A549 (cell line): ENCODE measurements around the gene ZBP1.

ENCODE experiments used
- CEBPB ChIP-seq, 2 experiments: fragments of >200 bp in 1 of 2; sonication (Bioruptor Twin) in 1 of 2; formaldehyde crosslinking in 1 of 2; IDR thresholded peaks; 2 replicates each; pipeline ENCODE4 v1.6.1; 2012 to 2016
- EP300 ChIP-seq, 2 experiments: fragments of >200 bp; sonication (Bioruptor Twin); formaldehyde crosslinking; IDR thresholded peaks; 2 replicates in 1 of 2; 3 replicates in 1 of 2; pipeline ENCODE4 v1.6.1; 2016 to 2017
- ESRRA ChIP-seq: fragments of 150-350 bp; IDR thresholded peaks from 2 replicates; pipeline ENCODE4 v1.6.1; 2014; ENCODE audit warnings: mild to moderate bottlenecking, low read length, borderline replicate concordance
- GATA3 ChIP-seq: IDR thresholded peaks from 2 replicates; pipeline ENCODE4 v1.6.1; 2012; ENCODE audit warnings: borderline replicate concordance
- JUNB ChIP-seq: fragments of >200 bp; sonication (Bioruptor Twin); formaldehyde crosslinking; IDR thresholded peaks from 2 replicates; pipeline ENCODE4 v1.6.1; 2016
- MAFK ChIP-seq: fragments of 450-650 bp; IDR thresholded peaks from 2 replicates; pipeline ENCODE4 v1.6.1; 2014; ENCODE audit not compliant: partially characterized antibody
- MYC ChIP-seq: IDR thresholded peaks from 2 replicates; pipeline ENCODE4 v1.6.1; 2012; ENCODE audit warnings: mild to moderate bottlenecking, inconsistent platforms, low read length, improper control_type of control experiment, borderline replicate concordance
- POLR2A ChIP-seq: IDR thresholded peaks from 2 replicates; pipeline ENCODE4 v1.6.1; 2012; ENCODE audit warnings: mild to moderate bottlenecking, low read length
- RAD21 ChIP-seq, 2 experiments: fragments of >200 bp in 1 of 2; sonication (Bioruptor Twin) in 1 of 2; formaldehyde crosslinking in 1 of 2; IDR thresholded peaks in 1 of 2; conservative IDR thresholded peaks in 1 of 2; 2 replicates in 1 of 2; 3 replicates in 1 of 2; pipeline ENCODE4 v1.6.1; 2012 to 2018; ENCODE audit warnings: inconsistent platforms in 1 of 2
- SREBF2 ChIP-seq: fragments of 450-650 bp; IDR thresholded peaks from 2 replicates; pipeline ENCODE4 v1.6.1; 2014; ENCODE audit warnings: mild to moderate bottlenecking, moderate library complexity
- TF ChIP-seq, protein P1 (sequence below): fragments of >200 bp; sonication (Bioruptor Twin); formaldehyde crosslinking; IDR thresholded peaks from 3 replicates; pipeline ENCODE4 v1.5.1; 2016
- TF ChIP-seq, protein P2 (sequence below): fragments of 450-650 bp; IDR thresholded peaks from 2 replicates; pipeline ENCODE4 v1.6.1; 2014; ENCODE audit warnings: antibody characterized with exemption
- TF ChIP-seq, protein P3 (sequence below): fragments of 200-600 bp; sonication (generic); IDR thresholded peaks from 2 replicates; pipeline ENCODE4 v1.6.1; 2016; ENCODE audit warnings: antibody characterized with exemption, mild to moderate bottlenecking, moderate library complexity

DNA sequence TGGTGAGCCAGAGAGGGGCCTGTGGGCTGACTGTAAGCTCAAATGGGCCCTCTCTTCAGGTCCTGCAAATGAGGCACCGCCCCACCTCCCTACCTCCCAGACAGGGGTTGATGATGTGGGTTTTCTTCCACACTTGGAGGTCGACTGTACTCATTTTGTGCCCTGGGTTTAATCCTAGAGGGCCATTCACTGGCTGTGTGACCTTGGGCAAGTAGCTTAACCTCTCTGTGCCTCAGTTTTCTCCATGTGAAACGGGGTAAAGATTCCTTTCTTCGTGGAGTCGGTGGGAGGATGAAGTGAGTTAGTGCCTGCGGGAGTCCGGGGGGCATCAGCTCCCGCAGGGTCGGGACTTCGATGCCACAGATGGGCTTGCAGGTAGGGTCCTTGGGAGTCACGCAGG, 23.9 kb downstream of the ZBP1 start:
- TF ChIP-seq SREBF2 (no peak), MAFK (no peak), CEBPB (IDR thresholded peaks at IDR 0.05) (no peak), JUNB (no peak), POLR2A (no peak), MYC (no peak), RAD21 (conservative IDR thresholded peaks at IDR 0.05 in 1 of 2, IDR thresholded peaks at IDR 0.05 in 1 of 2) (no peak), ESRRA (no peak), EP300 (IDR thresholded peaks at IDR 0.05) (no peak), GATA3 (no peak)
- TF ChIP-seq, protein P1, sequence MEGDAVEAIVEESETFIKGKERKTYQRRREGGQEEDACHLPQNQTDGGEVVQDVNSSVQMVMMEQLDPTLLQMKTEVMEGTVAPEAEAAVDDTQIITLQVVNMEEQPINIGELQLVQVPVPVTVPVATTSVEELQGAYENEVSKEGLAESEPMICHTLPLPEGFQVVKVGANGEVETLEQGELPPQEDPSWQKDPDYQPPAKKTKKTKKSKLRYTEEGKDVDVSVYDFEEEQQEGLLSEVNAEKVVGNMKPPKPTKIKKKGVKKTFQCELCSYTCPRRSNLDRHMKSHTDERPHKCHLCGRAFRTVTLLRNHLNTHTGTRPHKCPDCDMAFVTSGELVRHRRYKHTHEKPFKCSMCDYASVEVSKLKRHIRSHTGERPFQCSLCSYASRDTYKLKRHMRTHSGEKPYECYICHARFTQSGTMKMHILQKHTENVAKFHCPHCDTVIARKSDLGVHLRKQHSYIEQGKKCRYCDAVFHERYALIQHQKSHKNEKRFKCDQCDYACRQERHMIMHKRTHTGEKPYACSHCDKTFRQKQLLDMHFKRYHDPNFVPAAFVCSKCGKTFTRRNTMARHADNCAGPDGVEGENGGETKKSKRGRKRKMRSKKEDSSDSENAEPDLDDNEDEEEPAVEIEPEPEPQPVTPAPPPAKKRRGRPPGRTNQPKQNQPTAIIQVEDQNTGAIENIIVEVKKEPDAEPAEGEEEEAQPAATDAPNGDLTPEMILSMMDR = no peak
- TF ChIP-seq, protein P2, sequence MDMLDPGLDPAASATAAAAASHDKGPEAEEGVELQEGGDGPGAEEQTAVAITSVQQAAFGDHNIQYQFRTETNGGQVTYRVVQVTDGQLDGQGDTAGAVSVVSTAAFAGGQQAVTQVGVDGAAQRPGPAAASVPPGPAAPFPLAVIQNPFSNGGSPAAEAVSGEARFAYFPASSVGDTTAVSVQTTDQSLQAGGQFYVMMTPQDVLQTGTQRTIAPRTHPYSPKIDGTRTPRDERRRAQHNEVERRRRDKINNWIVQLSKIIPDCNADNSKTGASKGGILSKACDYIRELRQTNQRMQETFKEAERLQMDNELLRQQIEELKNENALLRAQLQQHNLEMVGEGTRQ = no peak
- TF ChIP-seq, protein P3, sequence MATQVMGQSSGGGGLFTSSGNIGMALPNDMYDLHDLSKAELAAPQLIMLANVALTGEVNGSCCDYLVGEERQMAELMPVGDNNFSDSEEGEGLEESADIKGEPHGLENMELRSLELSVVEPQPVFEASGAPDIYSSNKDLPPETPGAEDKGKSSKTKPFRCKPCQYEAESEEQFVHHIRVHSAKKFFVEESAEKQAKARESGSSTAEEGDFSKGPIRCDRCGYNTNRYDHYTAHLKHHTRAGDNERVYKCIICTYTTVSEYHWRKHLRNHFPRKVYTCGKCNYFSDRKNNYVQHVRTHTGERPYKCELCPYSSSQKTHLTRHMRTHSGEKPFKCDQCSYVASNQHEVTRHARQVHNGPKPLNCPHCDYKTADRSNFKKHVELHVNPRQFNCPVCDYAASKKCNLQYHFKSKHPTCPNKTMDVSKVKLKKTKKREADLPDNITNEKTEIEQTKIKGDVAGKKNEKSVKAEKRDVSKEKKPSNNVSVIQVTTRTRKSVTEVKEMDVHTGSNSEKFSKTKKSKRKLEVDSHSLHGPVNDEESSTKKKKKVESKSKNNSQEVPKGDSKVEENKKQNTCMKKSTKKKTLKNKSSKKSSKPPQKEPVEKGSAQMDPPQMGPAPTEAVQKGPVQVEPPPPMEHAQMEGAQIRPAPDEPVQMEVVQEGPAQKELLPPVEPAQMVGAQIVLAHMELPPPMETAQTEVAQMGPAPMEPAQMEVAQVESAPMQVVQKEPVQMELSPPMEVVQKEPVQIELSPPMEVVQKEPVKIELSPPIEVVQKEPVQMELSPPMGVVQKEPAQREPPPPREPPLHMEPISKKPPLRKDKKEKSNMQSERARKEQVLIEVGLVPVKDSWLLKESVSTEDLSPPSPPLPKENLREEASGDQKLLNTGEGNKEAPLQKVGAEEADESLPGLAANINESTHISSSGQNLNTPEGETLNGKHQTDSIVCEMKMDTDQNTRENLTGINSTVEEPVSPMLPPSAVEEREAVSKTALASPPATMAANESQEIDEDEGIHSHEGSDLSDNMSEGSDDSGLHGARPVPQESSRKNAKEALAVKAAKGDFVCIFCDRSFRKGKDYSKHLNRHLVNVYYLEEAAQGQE = no peak
